NCI-H2029 treated with DMSO at 0.1 percent for 48 hours (cell line): ENCODE results near the gene PSD4.

ENCODE experiments used
- DNase-seq: peaks from one replicate; lab custom pipeline; 2025; lab: John Stamatoyannopoulos, UW

PSD4 gene

GRCh38 chr2:113207021-113207420 lies 33.2 kb downstream of the PSD4 start:
- no peak for DNase-seq

- DNase-seq, result no peak
Observed at GRCh38 chr2:113208396-113208795, 34.6 kb downstream of the PSD4 start.

GRCh38 chr2:113209011-113209645 lies 35.4 kb downstream of the PSD4 start:
- DNase-seq, result no peak

- no peak for DNase-seq
Observed at GRCh38 chr2:113209646-113210171, 35.9 kb downstream of the PSD4 start.

- DNase-seq, result no peak
Observed at GRCh38 chr2:113211226-113212105, 37.7 kb downstream of the PSD4 start.

GRCh38 chr2:113212245-113213060 lies 38.7 kb downstream of the PSD4 start:
- no peak for DNase-seq

GRCh38 chr2:113213061-113213930 lies 39.5 kb downstream of the PSD4 start:
- no peak for DNase-seq

GRCh38 chr2:113214141-113214540 lies 40.4 kb downstream of the PSD4 start:
- no peak for DNase-seq

- no peak for DNase-seq
Observed at GRCh38 chr2:113215056-113215455, 41.3 kb downstream of the PSD4 start.

- DNase-seq, result no peak
Observed at GRCh38 chr2:113216321-113216720, 42.5 kb downstream of the PSD4 start.

- no peak for DNase-seq
Observed at GRCh38 chr2:113216891-113217454, 43.2 kb downstream of the PSD4 start.

- no peak for DNase-seq
Observed at GRCh38 chr2:113217455-113218282, 43.9 kb downstream of the PSD4 start.

- no peak for DNase-seq
Observed at GRCh38 chr2:113218283-113219091, 44.7 kb downstream of the PSD4 start.

GRCh38 chr2:113219092-113219441 lies 45.3 kb downstream of the PSD4 start:
- DNase-seq, result no peak

GRCh38 chr2:113219525-113219888 lies 45.7 kb downstream of the PSD4 start:
- no peak for DNase-seq

- peak; percentile 11 for DNase-seq
Observed at GRCh38 chr2:113219889-113220641, 46.3 kb downstream of the PSD4 start.

- DNase-seq, result no peak
Observed at GRCh38 chr2:113220970-113221708, 47.4 kb downstream of the PSD4 start.

- no peak for DNase-seq
Observed at GRCh38 chr2:113221846-113222245, 48.1 kb downstream of the PSD4 start.
